Duodenal mucosa (tissue), 2 donors: ENCODE measurements around the gene MAST4.
"Not testable (repeated sequence)": the region's sequence is repeated elsewhere in the genome, so short reads cannot be mapped to it uniquely, and the experiment has no call there.

Source experiments
- H3K27ac ChIP-seq: one replicate; pipeline ENCODE4 v1.7.0; 2013; ENCODE audit warnings: low read depth, low read length
- H3K27me3 ChIP-seq, 2 donors: one replicate each; pipeline ENCODE4 v1.7.0; 2013; ENCODE audit warnings: low read length in 2 of 2, control low read depth in 1 of 2; ENCODE audit not compliant: insufficient read depth in 2 of 2, control insufficient read depth in 1 of 2
- H3K36me3 ChIP-seq, 2 donors: one replicate each; pipeline ENCODE4 v1.7.0; 2013; ENCODE audit warnings: low read length in 2 of 2, control low read depth in 1 of 2; ENCODE audit not compliant: insufficient read depth in 2 of 2, control insufficient read depth in 1 of 2
- H3K4me1 ChIP-seq, 2 donors: one replicate each; pipeline ENCODE4 v1.7.0; 2013; ENCODE audit warnings: low read length in 2 of 2, control low read depth in 1 of 2; ENCODE audit not compliant: insufficient read depth in 2 of 2, control insufficient read depth in 1 of 2
- H3K4me3 ChIP-seq, 2 donors: one replicate each; pipeline ENCODE4 v1.7.0; 2013; ENCODE audit warnings: low read length in 2 of 2, low read depth in 1 of 2
- H3K9ac ChIP-seq, 2 donors: one replicate each; pipeline ENCODE4 v1.7.0; 2013; ENCODE audit warnings: low read length in 2 of 2, low read depth in 1 of 2
- H3K9me3 ChIP-seq, 2 donors: one replicate each; pipeline ENCODE4 v1.7.0; 2013; ENCODE audit warnings: low read length in 2 of 2, control low read depth in 1 of 2; ENCODE audit not compliant: control insufficient read depth in 1 of 2

Gene MAST4

DNA sequence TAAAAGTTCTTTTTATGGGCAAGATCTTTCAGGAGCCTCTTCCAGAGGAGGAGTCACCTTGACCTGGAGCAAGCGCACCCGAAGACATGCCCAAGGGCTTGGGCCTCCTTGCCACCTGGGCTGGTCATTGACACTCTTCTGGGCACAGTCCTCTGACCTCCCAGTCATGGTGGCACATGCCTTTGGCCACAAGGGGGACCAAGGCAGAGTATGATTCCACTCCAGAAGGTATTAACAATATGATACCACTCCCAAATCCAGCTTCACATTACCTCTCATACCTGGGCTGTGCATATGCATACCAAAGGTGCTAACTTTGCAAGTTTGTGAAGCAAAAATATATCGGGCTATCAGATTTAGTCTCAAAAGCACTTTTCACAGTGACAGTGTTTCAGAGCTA lies 84.6 kb downstream of the MAST4 start:
- H3K9ac ChIP-seq = no peak overlapping the region
- no peaks in the 10 kb centered on the region for H3K27me3 ChIP-seq
- H3K9me3 ChIP-seq = no peaks in the 10 kb centered on the region
- no peak overlapping the region for H3K27ac ChIP-seq
- no peaks in the 10 kb centered on the region for H3K36me3 ChIP-seq
- no peaks in the 10 kb centered on the region for H3K4me1 ChIP-seq
- no peak overlapping the region for H3K4me3 ChIP-seq

DNA sequence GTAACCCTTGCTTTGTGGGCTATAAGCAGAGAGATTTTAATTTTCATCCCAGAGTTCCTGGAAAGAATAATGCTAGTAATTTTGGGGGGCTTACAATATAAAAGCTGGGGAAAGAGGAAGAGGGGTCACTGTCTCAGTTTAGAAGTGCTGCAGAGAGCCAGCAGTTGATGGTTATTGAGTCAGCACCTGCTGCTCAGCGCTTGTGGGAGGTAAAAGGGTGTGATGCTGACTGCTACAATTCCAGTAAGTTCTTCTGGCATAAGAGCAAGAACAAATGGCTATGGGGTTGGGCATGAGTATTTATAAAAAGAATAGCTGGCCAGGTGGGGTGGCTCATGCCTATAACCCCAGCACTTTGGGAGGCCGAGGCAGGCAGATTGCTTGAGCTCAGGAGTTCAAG lies 88.5 kb downstream of the MAST4 start:
- Histone ChIP-seq H3K4me3 (no peak overlapping the region), H3K9me3 (no peaks in the 10 kb centered on the region), H3K27me3 (no peaks in the 10 kb centered on the region), H3K4me1 (no peaks in the 10 kb centered on the region), H3K27ac (no peak overlapping the region), H3K9ac (no peak overlapping the region), H3K36me3 (no peaks in the 10 kb centered on the region)

DNA sequence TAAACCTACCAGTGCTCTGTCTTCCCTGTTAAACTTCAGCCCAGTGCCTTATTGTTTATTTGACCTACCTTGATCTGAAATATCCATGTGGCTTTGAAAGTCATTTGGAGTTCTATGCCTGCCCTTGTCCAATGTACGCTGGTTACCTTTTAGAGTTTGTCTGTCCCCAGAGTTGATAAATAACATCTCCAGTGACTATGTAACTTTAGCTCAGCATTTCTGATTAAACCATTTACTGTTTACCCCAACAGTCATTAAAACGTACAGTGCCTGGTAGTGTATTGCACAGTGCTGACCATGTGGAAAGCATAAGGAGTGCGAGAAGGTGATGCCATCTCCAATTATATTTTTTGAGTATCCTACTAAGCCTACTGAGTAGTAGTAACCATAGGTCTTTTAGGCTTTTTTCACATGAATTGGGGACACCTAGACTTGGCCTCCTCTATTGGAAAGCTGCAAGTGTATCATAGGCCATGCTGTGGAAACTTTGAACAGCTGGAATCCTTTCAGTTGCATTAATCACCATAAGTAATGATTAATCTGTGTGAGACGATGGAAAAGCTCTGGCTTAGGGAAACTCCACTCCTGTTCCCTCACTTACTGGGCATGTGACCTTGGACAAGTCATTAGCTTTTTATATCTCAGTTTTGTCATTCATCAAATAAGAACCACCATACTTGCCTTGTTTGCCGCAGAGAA lies 93.5 kb downstream of the MAST4 start:
- H3K4me3 ChIP-seq = no peak overlapping the region
- no peak overlapping the region for H3K9ac ChIP-seq
- no peaks in the 10 kb centered on the region for H3K36me3 ChIP-seq

DNA sequence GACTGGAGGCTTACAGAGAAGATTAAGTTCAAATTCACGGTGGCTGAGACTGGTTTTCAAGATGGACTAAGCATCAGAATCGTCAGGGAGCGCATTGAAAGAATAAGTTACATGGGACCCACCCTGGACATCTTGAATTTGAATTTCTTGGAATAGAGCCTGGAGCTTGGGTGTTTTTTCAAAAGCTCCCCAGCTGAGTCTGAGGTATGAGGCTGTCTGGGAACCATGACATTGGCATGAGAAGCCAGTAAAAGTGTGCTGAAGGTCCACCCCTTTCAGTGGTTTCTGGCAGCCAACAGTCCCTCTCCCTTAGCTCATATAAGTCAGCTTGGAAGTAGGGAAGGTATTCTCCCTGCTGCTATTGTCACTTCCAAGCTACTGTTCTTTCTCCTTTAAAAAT lies 97.8 kb downstream of the MAST4 start:
- H3K4me3 ChIP-seq = no peak overlapping the region
- no peaks in the 10 kb centered on the region for H3K27me3 ChIP-seq
- H3K4me1 ChIP-seq = no peaks in the 10 kb centered on the region
- H3K9me3 ChIP-seq = no peaks in the 10 kb centered on the region
- H3K9ac ChIP-seq = no peak overlapping the region
- H3K27ac ChIP-seq = no peak overlapping the region
- no peaks in the 10 kb centered on the region for H3K36me3 ChIP-seq

More for the DNA sequence above, 93.5 kb downstream of the MAST4 start:
- no peaks in the 10 kb centered on the region for H3K4me1 ChIP-seq
- no peak overlapping the region for H3K27ac ChIP-seq
- H3K27me3 ChIP-seq = no peaks in the 10 kb centered on the region
- no peaks in the 10 kb centered on the region for H3K9me3 ChIP-seq

DNA sequence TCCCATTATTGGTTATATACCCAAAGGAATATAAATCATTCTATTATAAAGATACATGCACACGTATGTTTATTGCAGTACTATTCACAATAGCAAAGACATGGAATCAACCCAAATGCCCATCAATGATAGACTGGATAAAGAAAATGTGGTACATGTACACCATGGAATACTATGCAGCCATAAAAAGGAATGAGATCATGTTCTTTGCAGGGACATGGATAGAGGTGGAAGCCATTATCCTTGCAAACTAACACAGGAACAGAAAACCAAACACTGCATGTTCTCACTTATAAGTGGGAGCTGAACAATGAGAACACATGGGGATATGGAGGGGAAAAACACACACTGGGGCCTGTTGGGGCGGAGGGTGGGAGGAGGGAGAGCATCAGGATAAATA lies 99.6 kb downstream of the MAST4 start:
- H3K4me1 ChIP-seq, H3K4me3 ChIP-seq, H3K27me3 ChIP-seq, H3K9ac ChIP-seq, H3K36me3 ChIP-seq, H3K9me3 ChIP-seq, H3K27ac ChIP-seq: not testable (repeated sequence)

GRCh38 chr5:66697796-66698564 lies 101.8 kb downstream of the MAST4 start:
- Histone ChIP-seq H3K4me3 (no peak overlapping the region), H3K4me1 (no peaks in the 10 kb centered on the region), H3K27me3 (no peaks in the 10 kb centered on the region), H3K9me3 (no peaks in the 10 kb centered on the region), H3K9ac (no peak overlapping the region), H3K27ac (no peak overlapping the region), H3K36me3 (no peaks in the 10 kb centered on the region)

GRCh38 chr5:66701244-66701643 lies 105.1 kb downstream of the MAST4 start:
- no peaks in the 10 kb centered on the region for H3K36me3 ChIP-seq
- H3K9me3 ChIP-seq = no peaks in the 10 kb centered on the region
- H3K9ac ChIP-seq = no peak overlapping the region
- no peaks in the 10 kb centered on the region for H3K4me1 ChIP-seq
- no peak overlapping the region for H3K4me3 ChIP-seq
- no peak overlapping the region for H3K27ac ChIP-seq
- no peaks in the 10 kb centered on the region for H3K27me3 ChIP-seq

DNA sequence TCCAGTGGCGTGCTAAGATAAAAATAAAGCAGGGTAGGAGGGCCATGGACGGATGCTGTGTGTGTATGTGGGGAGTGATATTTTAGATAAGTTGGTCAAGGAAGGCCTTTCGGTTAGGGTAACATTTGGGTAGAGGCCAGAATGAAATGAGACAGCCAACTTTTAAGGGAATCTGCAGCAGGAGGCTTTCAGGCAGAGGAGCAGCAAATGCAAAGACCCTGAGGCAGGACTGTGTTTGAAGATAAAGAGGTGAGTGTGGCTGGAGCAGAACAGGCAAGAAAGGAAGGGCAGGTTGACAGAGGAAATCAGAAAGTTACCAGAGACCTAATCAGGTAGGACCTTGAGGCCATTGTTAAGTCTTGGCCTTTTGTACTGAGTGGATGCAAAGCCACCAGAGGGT lies 106.2 kb downstream of the MAST4 start:
- Histone ChIP-seq H3K9ac (no peak overlapping the region), H3K36me3 (no peaks in the 10 kb centered on the region), H3K4me1 (no peaks in the 10 kb centered on the region), H3K4me3 (no peak overlapping the region), H3K9me3 (no peaks in the 10 kb centered on the region), H3K27ac (no peak overlapping the region), H3K27me3 (no peaks in the 10 kb centered on the region)

GRCh38 chr5:66704790-66705425 lies 108.7 kb downstream of the MAST4 start:
- no peak overlapping the region for H3K27ac ChIP-seq
- H3K9ac ChIP-seq = no peak overlapping the region
- H3K9me3 ChIP-seq = no peaks in the 10 kb centered on the region
- no peaks in the 10 kb centered on the region for H3K27me3 ChIP-seq
- H3K36me3 ChIP-seq = no peaks in the 10 kb centered on the region
- H3K4me1 ChIP-seq = no peaks in the 10 kb centered on the region
- no peak overlapping the region for H3K4me3 ChIP-seq

GRCh38 chr5:66708368-66708767 lies 112.2 kb downstream of the MAST4 start:
- H3K36me3 ChIP-seq = no peaks in the 10 kb centered on the region
- H3K27me3 ChIP-seq = no peaks in the 10 kb centered on the region
- no peak overlapping the region for H3K4me3 ChIP-seq
- no peak overlapping the region for H3K9ac ChIP-seq
- peaks cover 5 to 6% of the 10 kb centered on the region in 2 donors for H3K9me3 ChIP-seq
- no peak overlapping the region for H3K27ac ChIP-seq
- no peaks in the 10 kb centered on the region for H3K4me1 ChIP-seq
